T-helper 2 cell treated with Interferon-gamma antibody and Interleukin-4, amounts not matched to agents 5 μg/mL and 100 μg/mL, for 36 hours (primary cell): ENCODE measurements around the gene MAST2.
A peak's percentile ranks its signal among the peaks of the same experiment; 100 is the strongest.
"Not testable (repeated sequence)": the region's sequence is repeated elsewhere in the genome, so short reads cannot be mapped to it uniquely, and the experiment has no call there.

Source experiments
- DNase-seq: peaks from one replicate; pipeline ENCODE4 v3.0.0; 2021; ENCODE audit warnings: low spot score
- H3K27ac Mint-ChIP-seq: one replicate; pipeline ENCODE4 v1.8.0; 2021; ENCODE audit warnings: mild to moderate bottlenecking, mixed read lengths
- H3K27me3 Mint-ChIP-seq: one replicate; pipeline ENCODE4 v1.8.0; 2021; ENCODE audit warnings: low read depth, mixed read lengths
- H3K36me3 Mint-ChIP-seq: one replicate; pipeline ENCODE4 v1.8.0; 2021; ENCODE audit warnings: low read depth, mixed read lengths
- H3K4me1 Mint-ChIP-seq: one replicate; pipeline ENCODE4 v1.8.0; 2021; ENCODE audit warnings: low read depth, mixed read lengths
- H3K4me3 Mint-ChIP-seq: one replicate; pipeline ENCODE4 v1.8.0; 2022; ENCODE audit warnings: mild to moderate bottlenecking, moderate library complexity, mixed read lengths
- H3K9me3 Mint-ChIP-seq: one replicate; pipeline ENCODE4 v1.8.0; 2021; ENCODE audit warnings: mixed read lengths

MAST2 gene

GRCh38 chr1:45796946-45797345, 6.5 kb upstream of the MAST2 start:
- Mint-ChIP-seq H3K9me3 (no peaks in the 10 kb centered on the region), H3K27me3 (peaks cover 18% of the 10 kb centered on the region), H3K4me1 (peaks cover 1% of the 10 kb centered on the region)

DNA sequence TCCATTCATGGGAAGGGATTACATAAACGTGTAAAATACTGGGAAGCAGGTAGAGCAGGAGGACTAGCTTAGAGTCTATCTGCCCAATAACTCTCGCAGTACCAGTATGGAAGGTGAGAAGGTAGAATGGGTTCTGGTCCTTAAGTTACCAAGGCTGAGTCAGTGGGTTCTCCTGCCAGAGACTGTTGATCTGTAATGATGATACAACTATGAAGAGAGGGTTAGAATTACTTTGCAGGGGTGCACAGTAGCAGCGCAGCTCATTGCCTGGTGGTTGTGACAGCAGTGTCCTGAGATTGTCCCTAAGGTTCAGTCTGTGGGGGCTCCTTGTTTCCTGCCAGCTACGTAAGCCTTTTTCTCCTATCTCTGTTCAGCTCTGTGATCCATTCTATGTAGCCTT, 2.5 kb upstream of the MAST2 start:
- Mint-ChIP-seq H3K4me1 (peaks cover 28% of the 10 kb centered on the region), H3K27ac (no peak overlapping the region), H3K4me3 (no peak overlapping the region), H3K36me3 (peaks cover 3% of the 10 kb centered on the region), H3K27me3 (no peaks in the 10 kb centered on the region), H3K9me3 (no peaks in the 10 kb centered on the region)
- DNase-seq, result no peak

More at GRCh38 chr1:45796946-45797345, 6.5 kb upstream of the MAST2 start:
- Mint-ChIP-seq H3K4me3 (no peak overlapping the region), H3K36me3 (no peaks in the 10 kb centered on the region), H3K27ac (no peak overlapping the region)
- DNase-seq, result no peak

GRCh38 chr1:45802343-45803298, 791 bp upstream of the MAST2 start:
- H3K4me1 Mint-ChIP-seq, result peaks cover 32% of the 10 kb centered on the region
- H3K36me3 Mint-ChIP-seq, result peaks cover 12% of the 10 kb centered on the region
- DNase-seq, result peak; percentile 36
- H3K9me3 Mint-ChIP-seq, result no peaks in the 10 kb centered on the region
- H3K27ac Mint-ChIP-seq, result peak overlapping the region; percentile 77
- peak overlapping the region; percentile 79 for H3K4me3 Mint-ChIP-seq
- H3K27me3 Mint-ChIP-seq, result no peaks in the 10 kb centered on the region

GRCh38 chr1:45803781-45804668, 613 bp downstream of the MAST2 start:
- Mint-ChIP-seq H3K4me1 (peaks cover 32% of the 10 kb centered on the region), H3K36me3 (peaks cover 14% of the 10 kb centered on the region), H3K4me3 (peak overlapping the region; percentile 99), H3K27ac (peak overlapping the region; percentile 92)
- not testable (repeated sequence) for H3K27me3 Mint-ChIP-seq, H3K9me3 Mint-ChIP-seq
- peak; percentile 12 for DNase-seq

DNA sequence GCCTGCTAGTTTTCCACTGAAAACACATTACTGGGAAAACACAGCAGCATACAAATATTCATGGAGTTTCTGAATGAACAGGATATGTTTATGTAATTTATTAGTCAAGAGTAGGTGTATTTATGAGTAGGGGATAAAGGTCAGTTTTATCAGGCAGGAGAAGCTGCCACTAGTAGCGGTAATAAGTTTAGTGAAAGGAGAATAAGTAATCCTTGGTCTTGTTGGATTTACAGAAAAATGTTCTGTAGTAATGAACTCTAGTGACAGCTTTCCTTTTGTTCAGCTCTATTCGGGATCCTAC, 1.2 kb downstream of the MAST2 start:
- Mint-ChIP-seq H3K9me3 (no peaks in the 10 kb centered on the region), H3K36me3 (peaks cover 14% of the 10 kb centered on the region), H3K4me3 (peak overlapping the region; percentile 99), H3K27me3 (no peaks in the 10 kb centered on the region), H3K4me1 (peaks cover 33% of the 10 kb centered on the region), H3K27ac (no peak overlapping the region)
- no peak for DNase-seq

DNA sequence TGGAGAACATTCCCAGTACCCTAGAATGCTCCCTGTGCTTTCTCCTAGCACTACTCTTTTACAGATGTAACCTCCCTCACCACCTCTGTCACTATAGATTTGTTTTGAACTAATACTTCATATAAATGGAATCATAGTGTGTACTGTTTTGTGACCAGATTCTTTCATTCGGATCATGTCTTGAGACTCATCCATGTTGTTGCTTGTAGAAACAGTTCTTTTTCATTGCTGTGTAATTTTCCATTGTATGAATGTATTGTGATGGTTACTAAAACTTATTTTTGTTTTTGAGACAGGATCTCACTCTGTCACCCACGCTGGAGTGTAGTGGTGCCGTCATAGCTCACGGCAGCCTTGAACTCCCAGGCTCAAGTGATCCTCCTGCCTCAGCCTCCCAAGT, 2.7 kb downstream of the MAST2 start:
- Mint-ChIP-seq H3K27me3 (no peaks in the 10 kb centered on the region), H3K27ac (no peak overlapping the region), H3K4me3 (no peak overlapping the region), H3K4me1 (peaks cover 35% of the 10 kb centered on the region), H3K9me3 (no peaks in the 10 kb centered on the region), H3K36me3 (peaks cover 14% of the 10 kb centered on the region)
- no peak for DNase-seq

DNA sequence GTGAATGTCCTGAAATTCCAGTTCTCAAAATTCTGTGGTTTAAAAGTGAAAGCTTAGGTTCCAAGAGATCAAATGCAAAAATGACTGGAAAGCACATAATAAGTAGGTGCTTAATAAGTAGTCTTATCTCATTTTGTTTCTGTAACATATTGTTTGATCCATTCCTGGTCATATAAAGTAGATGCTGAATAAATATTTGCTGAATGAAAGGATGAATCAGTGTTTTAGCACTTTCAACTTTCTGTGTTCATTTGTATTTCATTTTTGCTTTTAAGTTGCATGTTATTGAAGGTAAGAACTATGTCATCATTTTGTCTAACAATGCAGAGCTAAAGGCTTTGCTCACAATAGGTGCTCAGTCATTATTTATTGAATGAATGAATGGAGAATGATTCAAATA, 6.3 kb downstream of the MAST2 start:
- no peak for DNase-seq
- H3K9me3 Mint-ChIP-seq, result no peaks in the 10 kb centered on the region
- H3K27ac Mint-ChIP-seq, result no peak overlapping the region
- peaks cover 15% of the 10 kb centered on the region for H3K36me3 Mint-ChIP-seq
- no peak overlapping the region for H3K4me3 Mint-ChIP-seq
- no peaks in the 10 kb centered on the region for H3K27me3 Mint-ChIP-seq
- H3K4me1 Mint-ChIP-seq, result peaks cover 13% of the 10 kb centered on the region

DNA sequence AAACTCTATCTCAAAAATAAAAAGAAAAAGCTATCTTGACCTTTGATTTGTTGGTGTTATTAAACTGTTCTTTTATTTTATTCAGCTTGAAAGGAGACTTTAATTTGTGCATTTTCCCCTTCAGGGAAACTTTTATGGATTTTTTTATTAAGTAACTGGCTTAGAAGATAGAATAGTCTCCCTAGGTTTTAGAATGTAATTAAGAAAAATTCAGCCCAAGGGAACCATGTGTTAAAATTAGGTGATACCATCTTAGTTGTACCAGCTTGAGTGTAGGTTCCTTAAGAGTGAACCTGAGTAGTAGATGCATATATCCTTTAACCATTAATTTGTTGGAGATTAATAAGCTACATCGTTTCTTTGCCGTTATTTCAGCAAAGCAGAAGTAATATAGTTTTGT, 11.4 kb downstream of the MAST2 start:
- Mint-ChIP-seq H3K36me3 (peaks cover 14% of the 10 kb centered on the region), H3K4me1 (peaks cover 1% of the 10 kb centered on the region), H3K9me3 (no peaks in the 10 kb centered on the region), H3K27ac (no peak overlapping the region), H3K4me3 (no peak overlapping the region), H3K27me3 (no peaks in the 10 kb centered on the region)
- DNase-seq, result no peak

DNA sequence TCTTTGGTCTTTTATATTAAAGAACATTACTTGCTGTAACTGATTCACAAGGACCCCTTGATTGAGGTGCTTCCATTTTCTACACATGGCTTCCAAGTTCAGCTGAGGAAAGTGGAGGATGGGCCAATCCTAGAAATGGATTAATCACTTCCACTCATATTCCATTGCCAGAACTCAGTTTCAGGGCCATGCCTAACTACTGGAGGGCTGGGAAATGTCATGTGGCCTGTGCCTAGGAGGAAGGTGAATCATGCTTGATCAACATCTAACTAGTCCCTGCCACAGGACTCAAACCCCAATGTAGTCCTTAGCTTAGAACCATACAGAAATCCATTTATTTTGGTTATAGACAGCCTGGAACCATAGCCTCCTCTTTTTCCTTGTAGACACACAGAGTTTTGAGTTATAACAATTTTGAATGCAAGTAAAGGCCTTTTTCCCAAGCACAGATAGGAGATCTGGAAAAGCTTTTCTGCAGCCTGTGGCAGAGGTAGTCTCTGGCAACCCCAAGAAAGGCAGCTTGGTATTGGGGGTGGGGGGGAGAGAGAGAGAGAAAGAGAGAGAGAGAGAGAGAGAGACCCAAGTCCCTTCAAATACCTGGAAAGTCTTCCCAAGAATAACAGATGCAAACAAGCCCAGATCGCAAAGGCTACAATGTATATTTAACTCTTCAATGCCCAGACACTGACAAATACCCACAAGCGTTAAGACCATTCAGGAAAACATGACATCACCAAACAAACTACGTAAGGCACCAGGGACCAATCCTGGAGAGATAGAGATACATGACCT, 12.5 kb downstream of the MAST2 start:
- Mint-ChIP-seq H3K27ac (no peak overlapping the region), H3K27me3 (no peaks in the 10 kb centered on the region), H3K36me3 (peaks cover 14% of the 10 kb centered on the region), H3K4me3 (no peak overlapping the region), H3K4me1 (peaks cover 7% of the 10 kb centered on the region), H3K9me3 (no peaks in the 10 kb centered on the region)
- DNase-seq, result no peak

- peaks cover 14% of the 10 kb centered on the region for H3K4me1 Mint-ChIP-seq
- peaks cover 18% of the 10 kb centered on the region for H3K36me3 Mint-ChIP-seq
- no peak for DNase-seq
- H3K4me3 Mint-ChIP-seq, result no peak overlapping the region
- no peaks in the 10 kb centered on the region for H3K27me3 Mint-ChIP-seq
- H3K9me3 Mint-ChIP-seq, result no peaks in the 10 kb centered on the region
- no peak overlapping the region for H3K27ac Mint-ChIP-seq
Observed at GRCh38 chr1:45820173-45820572, 16.8 kb downstream of the MAST2 start.

GRCh38 chr1:45820788-45821187, 17.4 kb downstream of the MAST2 start:
- H3K4me1 Mint-ChIP-seq, result peaks cover 14% of the 10 kb centered on the region
- no peak overlapping the region for H3K4me3 Mint-ChIP-seq
- DNase-seq, result no peak
- H3K36me3 Mint-ChIP-seq, result peaks cover 18% of the 10 kb centered on the region
- no peak overlapping the region for H3K27ac Mint-ChIP-seq
- H3K27me3 Mint-ChIP-seq, result no peaks in the 10 kb centered on the region
- H3K9me3 Mint-ChIP-seq, result no peaks in the 10 kb centered on the region

DNA sequence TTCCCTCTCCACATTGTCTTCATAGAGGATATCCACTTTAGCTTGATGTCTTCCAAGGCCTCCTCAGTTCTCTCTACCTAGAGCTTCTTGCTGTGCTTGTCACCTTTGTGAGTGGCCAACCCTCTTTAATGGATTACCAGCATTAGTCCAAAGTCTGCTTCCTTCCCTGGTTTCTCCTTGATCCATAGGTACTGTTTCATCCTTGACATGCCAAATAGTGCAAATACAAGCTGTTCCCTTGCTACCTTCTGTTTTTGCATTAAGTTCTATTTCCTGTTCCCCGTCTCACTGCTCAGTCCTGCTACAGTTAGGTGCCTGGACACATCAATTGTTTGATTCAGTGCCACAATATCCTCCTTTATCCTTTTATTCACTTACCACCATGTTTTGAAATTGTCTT, 19.2 kb downstream of the MAST2 start:
- no peaks in the 10 kb centered on the region for H3K27me3 Mint-ChIP-seq
- no peak overlapping the region for H3K4me3 Mint-ChIP-seq
- H3K36me3 Mint-ChIP-seq, result peaks cover 17% of the 10 kb centered on the region
- H3K9me3 Mint-ChIP-seq, result no peaks in the 10 kb centered on the region
- no peak for DNase-seq
- peaks cover 16% of the 10 kb centered on the region for H3K4me1 Mint-ChIP-seq
- no peak overlapping the region for H3K27ac Mint-ChIP-seq

- H3K4me1 Mint-ChIP-seq, result peaks cover 16% of the 10 kb centered on the region
- DNase-seq, result no peak
- H3K27me3 Mint-ChIP-seq, result no peaks in the 10 kb centered on the region
- peaks cover 16% of the 10 kb centered on the region for H3K36me3 Mint-ChIP-seq
- no peaks in the 10 kb centered on the region for H3K9me3 Mint-ChIP-seq
- no peak overlapping the region for H3K4me3 Mint-ChIP-seq
- no peak overlapping the region for H3K27ac Mint-ChIP-seq
Observed at GRCh38 chr1:45824607-45825006, 21.2 kb downstream of the MAST2 start.
